HG02588 (cell line): ENCODE results near the gene FGGY.
"Not testable (repeated sequence)": the region's sequence is repeated elsewhere in the genome, so short reads cannot be mapped to it uniquely, and the experiment has no call there.

ENCODE experiments used
- ATAC-seq: cut with Tn5 transposase; IDR thresholded peaks from one replicate; pipeline ENCODE4 v1.9.1; 2021; ENCODE audit warnings: mild to moderate bottlenecking, moderate library complexity; ENCODE audit not compliant: unreplicated experiment

FGGY gene

GRCh38 chr1:59296358-59297256, at the start of gene FGGY:
FGGY (plus strand) TSS chr1:59297094; CDS start chr1:59321550, 24,456 bp downstream.
- peak; percentile 91 for ATAC-seq

- ATAC-seq: no peak
Observed at GRCh38 chr1:59248758-59249157, 48.1 kb upstream of the FGGY start.

- no peak for ATAC-seq
Observed at GRCh38 chr1:59249396-59250137, 47.3 kb upstream of the FGGY start.

- ATAC-seq: not testable (repeated sequence)
Observed at GRCh38 chr1:59251061-59251460, 45.8 kb upstream of the FGGY start.

GRCh38 chr1:59256429-59256828, 40.5 kb upstream of the FGGY start:
- ATAC-seq: not testable (repeated sequence)

GRCh38 chr1:59258412-59259032, 38.4 kb upstream of the FGGY start:
- ATAC-seq: no peak

- ATAC-seq: no peak
Observed at GRCh38 chr1:59261537-59261936, 35.4 kb upstream of the FGGY start.

GRCh38 chr1:59262631-59263030, 34.3 kb upstream of the FGGY start:
- ATAC-seq: no peak

- ATAC-seq: no peak
Observed at GRCh38 chr1:59263111-59263510, 33.8 kb upstream of the FGGY start.

GRCh38 chr1:59265622-59266021, 31.3 kb upstream of the FGGY start:
- ATAC-seq: no peak

GRCh38 chr1:59266180-59266926, 30.5 kb upstream of the FGGY start:
- ATAC-seq: peak; percentile 83

GRCh38 chr1:59266927-59267293, 30.0 kb upstream of the FGGY start:
- ATAC-seq: no peak

- ATAC-seq: no peak
Observed at GRCh38 chr1:59268406-59268805, 28.5 kb upstream of the FGGY start.

GRCh38 chr1:59271561-59272260, 25.2 kb upstream of the FGGY start:
- ATAC-seq: no peak

- peak; percentile 77 for ATAC-seq
Observed at GRCh38 chr1:59272507-59272906, 24.4 kb upstream of the FGGY start.

GRCh38 chr1:59276439-59276851, 20.4 kb upstream of the FGGY start:
- no peak for ATAC-seq

GRCh38 chr1:59278780-59279354, 18.0 kb upstream of the FGGY start:
- ATAC-seq: no peak

- ATAC-seq: no peak
Observed at GRCh38 chr1:59279645-59280044, 17.2 kb upstream of the FGGY start.

- no peak for ATAC-seq
Observed at GRCh38 chr1:59282951-59283350, 13.9 kb upstream of the FGGY start.

- no peak for ATAC-seq
Observed at GRCh38 chr1:59285691-59286090, 11.2 kb upstream of the FGGY start.
